Psoas muscle (tissue), 8 donors: ENCODE results near the gene CCDC78. TPM values are rescaled to one million over a fixed set of nuclear protein-coding genes. Genes with fewer than 3 reads are reported as not detected.

Experiments used
- ATAC-seq, 4 donors: fragments of 200-7000 bp; cut with Tn5 transposase; one replicate each; pipeline ENCODE4 v1.9.1; 2020; ENCODE audit warnings: moderate library complexity in 3 of 4, mild to moderate bottlenecking in 2 of 4
- DNase-seq, 2 donors: peaks; one replicate each; pipeline ENCODE4 v3.0.0-alpha.2; 2020
- H3K27ac ChIP-seq: fragments of 200-600 bp; one replicate; pipeline ENCODE4 v1.8.0; 2022
- H3K27me3 ChIP-seq, 3 donors: fragments of 200-600 bp in 1 of 3; one replicate each; pipeline versions ENCODE4 v1.6.1 to v1.8.0; 2013 to 2022; ENCODE audit warnings: low read length in 2 of 3, mild to moderate bottlenecking in 2 of 3, moderate library complexity in 1 of 3; ENCODE audit not compliant: insufficient read depth in 3 of 3
- H3K36me3 ChIP-seq, 2 donors: fragments of 200-600 bp in 1 of 2; one replicate each; pipeline versions ENCODE4 v1.6.1 to v1.8.0; 2013 to 2022; ENCODE audit warnings: low read depth in 1 of 2, mild to moderate bottlenecking in 1 of 2, moderate library complexity in 1 of 2; ENCODE audit not compliant: insufficient read depth in 1 of 2
- H3K4me1 ChIP-seq: fragments of 200-600 bp; one replicate; pipeline ENCODE4 v1.8.0; 2022
- H3K4me3 ChIP-seq: fragments of 200-600 bp; one replicate; pipeline ENCODE4 v1.8.0; 2022; ENCODE audit warnings: mild to moderate bottlenecking
- H3K9me3 ChIP-seq: fragments of 200-600 bp; one replicate; pipeline ENCODE4 v1.8.0; 2022
- CTCF ChIP-seq: fragments of 200-600 bp; IDR thresholded peaks from one replicate; pipeline ENCODE4 v1.8.0; 2022; ENCODE audit warnings: antibody characterized with exemption
- WGBS, 3 donors: extraction: QIAGEN DNeasy Blood & Tissue Kit; methylation state at CpG; one replicate each; pipeline versions ENCODE4 v1.1.6 to v1.1.7; 2013; 5-methylcytosine and 5-hydroxymethylcytosine counted together
- intact Hi-C, 2 donors: fragments of 100-400 bp; cut with DNase I; formaldehyde crosslinking; loops; one replicate each; pipeline versions ENCODE4 v1.11.0 to v1.14.2; 2022
- polyA plus RNA-seq, 3 donors: library from polyadenylated mRNA; stranded (reverse); fragments of 200-250 nt; gene quantifications; one replicate each; pipeline ENCODE4 v1.2.3, GENCODE V29; 2013
- total RNA-seq, 4 donors: library from RNA; stranded (reverse); fragmentation: NEBNext Ultra II Directional in 2 of 4; extraction: Animal tissue kit (Norgen Biotek cat#: 25700) in 2 of 4; gene quantifications; one replicate each; pipeline versions ENCODE4 v1.2.1 to v1.2.4, GENCODE V29; 2021 to 2023
- donor health status: healthy with polysubstance abuse.
- donor health status: DM: no; HTN: no; CAD: no; lungs with moderate emphysema.
- donor health status: Bipolar disorder and iron deficiency.
- donor health status: healthy.
- donor health status: DM: yes; HTN: yes; CAD: no.
- donor health status: DM: no; HTN: no; CAD: no.
- donor health status: DM: no; HTN: no; CAD: no.
- donor health status: DM: yes; HTN: yes; CAD: no.

CCDC78 gene
- total and polyA plus RNA-seq, 7 donors, result 0.11 to 0.16 (median 0.12) TPM; not detected in 4

GRCh38 chr16:761625-762513 lies 35.6 kb upstream of the CCDC78 start:
- WGBS, 3 donors, result 52 to 59% (median 59%) methylated on average over 19 to 22 of the region's 22 CpGs
- TF ChIP-seq CTCF, result no peak

GRCh38 chr16:760545-761343 lies 34.5 kb upstream of the CCDC78 start, which contains the start of gene MSLN:
Gene MSLN, plus strand, starts transcription at chr16:760734. Its CDS starts 1,947 bp downstream, at chr16:762681.
- ATAC-seq (no peak), DNase-seq (no peak)
- H3K36me3 ChIP-seq, result no peaks in the 10 kb centered on the region
- no peak for TF ChIP-seq CTCF
- H3K9me3 ChIP-seq, result no peaks in the 10 kb centered on the region
- 71 to 76% (median 72%) methylated on average over 37 of the region's 37 CpGs for WGBS, 3 donors
- no peak within 1 kb of the TSS for H3K4me3 ChIP-seq
- intact Hi-C loops, result no loop called here
- H3K27me3 ChIP-seq, result peaks cover 0 to 50% (median 12%) of the 10 kb centered on the region in 3 donors
- H3K27ac ChIP-seq, result no peak within 1 kb of the TSS
- H3K4me1 ChIP-seq, result no peaks in the 10 kb centered on the region

More at GRCh38 chr16:761625-762513, 35.6 kb upstream of the CCDC78 start:
- Histone ChIP-seq H3K27me3 (peaks cover 0 to 44% (median 12%) of the 10 kb centered on the region in 3 donors), H3K9me3 (no peaks in the 10 kb centered on the region), H3K4me3 (no peak overlapping the region), H3K36me3 (no peaks in the 10 kb centered on the region), H3K4me1 (no peaks in the 10 kb centered on the region), H3K27ac (no peak overlapping the region)
- DNase-seq (no peak), ATAC-seq (no peak)
- intact Hi-C loops, result no loop called here

- Histone ChIP-seq H3K4me3 (no peak overlapping the region), H3K27me3 (peaks cover 0 to 48% (median 12%) of the 10 kb centered on the region in 3 donors), H3K36me3 (no peaks in the 10 kb centered on the region), H3K4me1 (no peaks in the 10 kb centered on the region), H3K9me3 (no peaks in the 10 kb centered on the region), H3K27ac (no peak overlapping the region)
- intact Hi-C loops, result no loop called here
- ATAC-seq, result no peak
- TF ChIP-seq CTCF, result no peak
- WGBS, 3 donors, result 60 to 62% (median 61%) methylated on average over 14 to 15 of the region's 15 CpGs
- no peak for DNase-seq
Measured at GRCh38 chr16:760065-760464, 33.8 kb upstream of the CCDC78 start.

- ATAC-seq (no peak), DNase-seq (no peak)
- H3K27me3 ChIP-seq, result peaks cover 0 to 43% (median 9%) of the 10 kb centered on the region in 3 donors
- no peaks in the 10 kb centered on the region for H3K36me3 ChIP-seq
- H3K9me3 ChIP-seq, result no peaks in the 10 kb centered on the region
- WGBS, 3 donors, result 72 to 75% (median 75%) methylated on average over 32 to 34 of the region's 34 CpGs
- TF ChIP-seq CTCF, result no peak
- H3K27ac ChIP-seq, result no peak overlapping the region
- no peaks in the 10 kb centered on the region for H3K4me1 ChIP-seq
- no peak overlapping the region for H3K4me3 ChIP-seq
- intact Hi-C loops, result no loop called here
Measured at GRCh38 chr16:759110-759910, 33.1 kb upstream of the CCDC78 start.
